Astrocyte of the spinal cord (primary cell): ENCODE data around the gene GAB1.

Experiments
- DNase-seq: peaks from one replicate; pipeline ENCODE4 v3.0.0; 2011; ENCODE audit warnings: low read depth, low spot score
- H3K4me3 ChIP-seq: 2 replicates; pipeline ENCODE4 v1.5.1; 2011; ENCODE audit warnings: low read depth, mild to moderate bottlenecking, low read length, moderate library complexity
- in situ Hi-C: cut with HindIII; loops from 2 replicates; pipeline ENCODE4 v1.10.0; 2017; ENCODE audit warnings: low sequenced_read_pairs
- TF ChIP-seq, protein P1 (sequence below): IDR thresholded peaks from 2 replicates; pipeline ENCODE4 v1.5.1; 2012; ENCODE audit warnings: low read depth, mild to moderate bottlenecking, low read length, inconsistent platforms

GAB1 gene

GRCh38 chr4:143405075-143405730 lies 68.5 kb downstream of the GAB1 start:
- no peak overlapping the region for H3K4me3 ChIP-seq
- in situ Hi-C loops = no loop called here
- DNase-seq = no peak
- TF ChIP-seq, protein P1, sequence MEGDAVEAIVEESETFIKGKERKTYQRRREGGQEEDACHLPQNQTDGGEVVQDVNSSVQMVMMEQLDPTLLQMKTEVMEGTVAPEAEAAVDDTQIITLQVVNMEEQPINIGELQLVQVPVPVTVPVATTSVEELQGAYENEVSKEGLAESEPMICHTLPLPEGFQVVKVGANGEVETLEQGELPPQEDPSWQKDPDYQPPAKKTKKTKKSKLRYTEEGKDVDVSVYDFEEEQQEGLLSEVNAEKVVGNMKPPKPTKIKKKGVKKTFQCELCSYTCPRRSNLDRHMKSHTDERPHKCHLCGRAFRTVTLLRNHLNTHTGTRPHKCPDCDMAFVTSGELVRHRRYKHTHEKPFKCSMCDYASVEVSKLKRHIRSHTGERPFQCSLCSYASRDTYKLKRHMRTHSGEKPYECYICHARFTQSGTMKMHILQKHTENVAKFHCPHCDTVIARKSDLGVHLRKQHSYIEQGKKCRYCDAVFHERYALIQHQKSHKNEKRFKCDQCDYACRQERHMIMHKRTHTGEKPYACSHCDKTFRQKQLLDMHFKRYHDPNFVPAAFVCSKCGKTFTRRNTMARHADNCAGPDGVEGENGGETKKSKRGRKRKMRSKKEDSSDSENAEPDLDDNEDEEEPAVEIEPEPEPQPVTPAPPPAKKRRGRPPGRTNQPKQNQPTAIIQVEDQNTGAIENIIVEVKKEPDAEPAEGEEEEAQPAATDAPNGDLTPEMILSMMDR = no peak

DNA sequence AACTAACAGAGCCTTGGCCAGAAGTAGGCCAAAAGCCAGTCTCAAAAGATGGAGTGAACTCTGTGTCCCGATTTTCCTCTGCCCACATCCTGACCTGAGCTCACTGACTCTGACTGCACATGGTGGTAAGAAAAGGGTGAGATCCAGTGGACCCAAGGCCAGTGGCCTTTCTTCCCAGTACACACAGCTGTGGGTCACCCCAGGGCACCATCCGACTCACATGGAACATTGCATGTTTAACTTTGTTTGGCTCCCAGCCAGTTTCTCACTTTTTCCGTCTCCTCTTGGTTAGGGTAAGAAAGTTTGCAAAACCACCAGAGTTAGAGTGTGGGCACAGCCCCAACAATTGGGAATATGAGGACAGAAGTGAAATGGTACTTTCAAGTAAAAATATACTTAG lies 69.8 kb downstream of the GAB1 start:
- no peak overlapping the region for H3K4me3 ChIP-seq
- DNase-seq = peak; percentile 69
- TF ChIP-seq, protein P1 = no peak
- in situ Hi-C loops = no loop called here

- DNase-seq = no peak
- H3K4me3 ChIP-seq = no peak overlapping the region
- in situ Hi-C loops = no loop called here
- TF ChIP-seq, protein P1 = no peak
These were observed 70.8 kb downstream of the GAB1 start for GRCh38 chr4:143407474-143407873.

GRCh38 chr4:143407888-143408287 lies 71.2 kb downstream of the GAB1 start:
- H3K4me3 ChIP-seq = no peak overlapping the region
- TF ChIP-seq, protein P1 = no peak
- no peak for DNase-seq
- in situ Hi-C loops = no loop called here

DNA sequence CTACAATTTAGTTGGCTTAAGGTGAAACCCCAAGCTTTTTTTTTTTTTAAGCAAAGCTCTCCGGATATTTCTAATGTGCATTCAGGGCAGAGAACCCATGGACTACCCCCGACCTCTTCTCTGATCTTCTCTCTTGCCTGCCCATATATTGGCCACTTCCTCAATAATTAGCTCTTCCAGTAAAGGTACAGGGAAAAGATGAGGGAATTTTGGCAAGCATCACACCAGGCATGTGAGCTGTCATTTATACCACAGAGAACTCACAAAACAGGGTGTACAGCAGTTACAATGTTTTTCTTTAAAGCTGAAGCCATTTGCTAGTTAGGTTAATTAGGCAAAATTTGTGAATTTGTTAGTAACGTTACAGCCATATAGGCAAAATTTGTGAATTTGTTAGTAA lies 73.3 kb downstream of the GAB1 start:
- DNase-seq = no peak
- no peak overlapping the region for H3K4me3 ChIP-seq
- in situ Hi-C loops = no loop called here
- TF ChIP-seq, protein P1 = no peak

DNA sequence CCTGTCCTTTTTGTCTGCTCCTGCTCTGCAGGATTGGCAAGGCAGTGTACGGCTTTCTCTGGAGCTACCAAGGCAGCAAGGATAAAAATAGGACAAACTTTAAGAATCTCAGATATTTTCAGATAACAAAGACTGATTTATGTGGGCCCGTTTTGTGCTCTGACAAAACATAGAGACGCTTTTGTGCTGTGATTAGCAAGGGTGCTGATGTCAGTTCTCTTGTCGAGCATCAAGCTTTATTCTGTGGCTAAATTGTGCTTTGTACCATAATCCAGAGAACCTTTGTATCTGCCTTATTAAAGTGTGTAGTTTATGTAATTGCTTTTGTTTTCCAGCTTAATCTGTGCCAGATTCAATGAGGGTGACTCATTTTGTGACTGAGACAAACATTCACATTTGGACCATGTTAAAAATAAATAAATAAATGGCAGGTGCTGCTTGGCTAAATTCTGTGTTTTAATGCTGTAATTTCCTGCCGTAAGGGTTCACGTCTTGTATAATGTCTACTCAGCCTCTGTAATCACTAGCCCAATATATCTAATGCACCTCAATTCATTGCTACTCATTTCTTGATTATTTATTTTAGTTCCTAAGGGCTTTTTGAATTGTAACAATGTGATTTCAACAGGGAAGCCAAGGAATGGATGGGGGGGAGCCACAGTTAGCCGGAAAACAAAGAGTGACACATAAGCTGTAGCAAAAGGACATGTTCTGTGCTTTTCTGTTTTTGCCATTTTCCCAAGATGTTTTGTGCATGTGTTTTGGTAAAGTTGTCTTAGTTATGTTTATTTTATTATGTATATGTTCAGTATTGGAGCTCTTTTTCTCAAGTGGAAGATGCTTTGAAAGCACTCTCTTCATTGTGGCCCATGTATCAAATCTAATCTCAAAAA lies 75.1 kb downstream of the GAB1 start:
- TF ChIP-seq, protein P1 = no peak
- in situ Hi-C loops = no loop called here
- no peak overlapping the region for H3K4me3 ChIP-seq
- DNase-seq = no peak
